Fibroblast of lung (primary cell): ENCODE data around the gene MYBPC2. TPM values are rescaled to one million over a fixed set of nuclear protein-coding genes. Genes with fewer than 3 reads are reported as not detected.
A peak's percentile ranks its signal among the peaks of the same experiment; 100 is the strongest.

Experiments
- DNase-seq, 2 donors: peaks; one replicate each; pipeline versions ENCODE4 v3.0.0 to v3.0.0-alpha.2; 2010; ENCODE audit warnings: low read depth in 2 of 2
- H2AFZ ChIP-seq: 2 replicates; pipeline ENCODE4 v1.5.1; 2012; ENCODE audit warnings: low read length, control low read depth, inconsistent platforms
- H3K27ac ChIP-seq: 2 replicates; pipeline ENCODE4 v1.5.1; 2011; ENCODE audit warnings: low read length, control low read depth; ENCODE audit not compliant: insufficient read depth
- H3K27me3 ChIP-seq: 2 replicates; pipeline ENCODE4 v1.5.1; 2011; ENCODE audit warnings: mild to moderate bottlenecking, low read length; ENCODE audit not compliant: control insufficient read depth, insufficient read depth
- H3K36me3 ChIP-seq: 2 replicates; pipeline ENCODE4 v1.5.1; 2011; ENCODE audit warnings: low read length; ENCODE audit not compliant: control insufficient read depth, insufficient read depth
- H3K4me1 ChIP-seq: 2 replicates; pipeline ENCODE4 v1.5.1; 2011; ENCODE audit warnings: low read length; ENCODE audit not compliant: control insufficient read depth, insufficient read depth; ENCODE audit errors: extremely low read depth
- H3K4me2 ChIP-seq: 2 replicates; pipeline ENCODE4 v1.5.1; 2011; ENCODE audit warnings: low read length, control low read depth; ENCODE audit not compliant: insufficient read depth; ENCODE audit errors: extremely low read depth
- H3K4me3 ChIP-seq, 4 experiments: fragments of 200-600 bp in 1 of 4; sonication (generic) in 1 of 4; replicated peaks in 1 of 4; 2 replicates each; pipeline ENCODE4 v1.5.1; 2011 to 2016; ENCODE audit warnings: low read length in 4 of 4, low read depth in 3 of 4, mild to moderate bottlenecking in 3 of 4, control low read depth in 2 of 4, inconsistent platforms in 1 of 4, mixed read lengths in 1 of 4; ENCODE audit not compliant: insufficient read depth in 1 of 4; ENCODE audit errors: control extremely low read depth in 1 of 4
- H3K79me2 ChIP-seq: 2 replicates; pipeline ENCODE4 v1.5.1; 2012; ENCODE audit warnings: mild to moderate bottlenecking, low read length, inconsistent platforms; ENCODE audit not compliant: control insufficient read depth, insufficient read depth
- H3K9ac ChIP-seq: 2 replicates; pipeline ENCODE4 v1.5.1; 2011; ENCODE audit warnings: mild to moderate bottlenecking, low read length, control low read depth; ENCODE audit not compliant: insufficient read depth
- H3K9me3 ChIP-seq: 2 replicates; pipeline ENCODE4 v1.5.1; 2012; ENCODE audit warnings: low read depth, low read length; ENCODE audit not compliant: control insufficient read depth, insufficient read depth
- H4K20me1 ChIP-seq: 2 replicates; pipeline ENCODE4 v1.5.1; 2011; ENCODE audit warnings: low read length; ENCODE audit not compliant: control insufficient read depth, insufficient read depth; ENCODE audit errors: extremely low read depth
- CTCF ChIP-seq, 2 donors: IDR thresholded peaks in 1 of 2; conservative IDR thresholded peaks in 1 of 2; 1 replicate in 1 of 2; 2 replicates in 1 of 2; pipeline ENCODE4 v1.5.1; 2011 to 2012; ENCODE audit warnings: low read length in 2 of 2, control low read depth in 1 of 2, inconsistent platforms in 1 of 2, low read depth in 1 of 2, mild to moderate bottlenecking in 1 of 2
- EZH2 ChIP-seq: IDR thresholded peaks from 2 replicates; pipeline ENCODE4 v1.5.1; 2012; ENCODE audit warnings: low read length, control low read depth, mild to moderate bottlenecking; ENCODE audit errors: missing control alignments
- polyA plus RNA-seq, 2 donors: library from polyadenylated mRNA; depleted of rRNA in 1 of 2; stranded (reverse) in 1 of 2; unstranded in 1 of 2; fragments of >200 nt; gene quantifications; 2 replicates each; pipeline ENCODE4 v1.2.1, GENCODE V29; 2011 to 2012; ENCODE audit warnings: missing spikeins in 1 of 2
- total RNA-seq: library from RNA; depleted of rRNA; stranded (reverse); fragments of >200 nt; gene quantifications from 2 replicates; pipeline ENCODE4 v1.2.1, GENCODE V29; 2014

The MYBPC2 gene
- total and polyA plus RNA-seq, 2 donors (not counting 1 experiment from before 2014, with no cell fraction given) = under 0.01 TPM; not detected in 1

GRCh38 chr19:50427997-50428425, 4.7 kb upstream of the MYBPC2 start:
- no peaks in the 10 kb centered on the region for H4K20me1 ChIP-seq
- H3K9me3 ChIP-seq = no peaks in the 10 kb centered on the region
- no peaks in the 10 kb centered on the region for H3K79me2 ChIP-seq
- H3K27me3 ChIP-seq = peaks cover 22% of the 10 kb centered on the region
- H3K4me1 ChIP-seq = no peaks in the 10 kb centered on the region
- DNase-seq = peak; percentile 76 to 82
- H3K9ac ChIP-seq = no peak overlapping the region
- no peak overlapping the region for H3K27ac ChIP-seq
- peak overlapping the region in 1 of 4 experiments; percentile 42 for H3K4me3 ChIP-seq
- H2AFZ ChIP-seq = peak overlapping the region; percentile 23
- H3K4me2 ChIP-seq = peak overlapping the region; percentile 64
- H3K36me3 ChIP-seq = no peaks in the 10 kb centered on the region
- TF ChIP-seq CTCF (conservative IDR thresholded peaks at IDR 0.05 in 1 of 2, IDR thresholded peaks at IDR 0.05 in 1 of 2; ENCODE audit: low read depth in 1 of 2, low read length in 2 of 2) (no peak), EZH2 (no peak)

DNA sequence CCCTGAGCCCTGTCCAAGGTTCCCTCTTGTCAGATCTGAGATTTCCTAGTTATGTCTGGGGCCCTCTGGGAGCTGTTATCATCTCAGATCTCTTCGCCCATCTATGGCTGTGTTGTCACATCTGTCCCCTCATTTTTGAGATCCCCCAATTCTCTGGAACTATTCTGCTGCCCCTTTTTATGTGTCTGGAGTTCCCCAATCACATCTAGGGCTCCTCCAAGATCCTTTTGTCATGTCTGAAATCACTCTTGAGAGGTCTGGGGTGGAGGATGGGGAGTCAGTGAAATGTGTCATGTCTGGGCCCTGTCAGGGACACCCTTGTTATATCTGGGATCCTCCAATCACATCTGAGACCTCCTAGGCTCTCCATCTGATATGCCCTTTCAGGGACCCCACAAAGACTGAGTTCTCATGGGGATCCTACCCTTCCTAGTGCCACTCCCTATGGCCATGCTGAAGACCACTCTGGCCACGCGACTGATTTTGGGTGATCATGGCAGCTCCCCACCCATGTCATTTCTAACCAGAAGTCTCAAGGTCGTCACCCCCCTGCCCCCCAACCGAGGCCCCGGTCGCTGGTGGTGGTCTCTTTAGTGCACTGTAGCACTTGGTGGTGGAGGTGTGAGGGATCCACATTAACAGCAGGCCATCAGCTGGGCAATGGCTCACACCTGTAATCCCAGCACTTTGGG, 3.8 kb upstream of the MYBPC2 start:
- no peak for TF ChIP-seq CTCF (conservative IDR thresholded peaks at IDR 0.05 in 1 of 2, IDR thresholded peaks at IDR 0.05 in 1 of 2; ENCODE audit: low read depth in 1 of 2, low read length in 2 of 2)
- no peak for TF ChIP-seq EZH2
- H3K79me2 ChIP-seq = no peaks in the 10 kb centered on the region
- no peak overlapping the region for H3K4me2 ChIP-seq
- H3K9me3 ChIP-seq = no peaks in the 10 kb centered on the region
- H2AFZ ChIP-seq = no peak overlapping the region
- H3K36me3 ChIP-seq = no peaks in the 10 kb centered on the region
- H3K9ac ChIP-seq = no peak overlapping the region
- H3K27ac ChIP-seq = no peak overlapping the region
- no peaks in the 10 kb centered on the region for H4K20me1 ChIP-seq
- no peak for DNase-seq
- peaks cover 22% of the 10 kb centered on the region for H3K27me3 ChIP-seq
- H3K4me1 ChIP-seq = no peaks in the 10 kb centered on the region
- no peak overlapping the region for H3K4me3 ChIP-seq

- no peaks in the 10 kb centered on the region for H4K20me1 ChIP-seq
Observed at GRCh38 chr19:50430888-50431342, 1.8 kb upstream of the MYBPC2 start.

More at GRCh38 chr19:50430888-50431342, 1.8 kb upstream of the MYBPC2 start:
- no peaks in the 10 kb centered on the region for H3K79me2 ChIP-seq
- no peak overlapping the region for H3K9ac ChIP-seq
- no peaks in the 10 kb centered on the region for H3K36me3 ChIP-seq
- no peaks in the 10 kb centered on the region for H3K9me3 ChIP-seq
- H2AFZ ChIP-seq = no peak overlapping the region
- H3K27me3 ChIP-seq = peaks cover 22% of the 10 kb centered on the region
- H3K4me2 ChIP-seq = peak overlapping the region; percentile 96
- DNase-seq = no peak
- H3K27ac ChIP-seq = no peak overlapping the region
- H3K4me1 ChIP-seq = no peaks in the 10 kb centered on the region
- peak overlapping the region in 2 of 4 experiments; percentile 59 to 64 for H3K4me3 ChIP-seq
- TF ChIP-seq CTCF (conservative IDR thresholded peaks at IDR 0.05 in 1 of 2, IDR thresholded peaks at IDR 0.05 in 1 of 2; ENCODE audit: low read depth in 1 of 2, low read length in 2 of 2) (no peak), EZH2 (peak; percentile 51)
